ENCODE measurements around the gene NADSYN1. TPM values are rescaled to one million over a fixed set of nuclear protein-coding genes. Genes with fewer than 3 reads are reported as not detected.

The NADSYN1 gene
- total RNA-seq, 1 donor from 2014 or later, result 91.3 TPM

DNA sequence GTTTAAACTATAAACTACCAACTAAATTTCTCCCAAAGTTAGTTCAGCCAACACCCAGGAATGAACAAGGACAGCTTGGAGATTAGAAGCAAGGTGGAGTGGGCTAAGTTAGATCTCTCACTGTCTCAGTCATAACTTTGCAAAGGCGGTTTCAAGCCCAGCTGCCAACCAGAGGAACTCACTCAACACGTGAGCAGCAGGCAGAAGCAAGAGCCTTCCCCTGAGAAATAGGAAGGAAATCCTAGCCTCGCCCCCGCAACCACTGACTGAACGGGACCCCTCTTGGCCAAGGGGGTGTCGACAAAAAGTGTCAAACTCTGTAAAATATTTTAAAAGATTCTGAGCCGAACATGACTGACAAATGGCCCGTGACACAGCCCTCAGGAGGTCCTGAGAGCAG, 90.9 kb downstream of the NADSYN1 start:
- Histone ChIP-seq H3K4me1 (no peaks in the 10 kb centered on the region), H3K36me3 (no peaks in the 10 kb centered on the region), H3K27ac (no peak overlapping the region), H3K4me3 (no peak overlapping the region), H3K9me3 (no peaks in the 10 kb centered on the region), H3K27me3 (no peaks in the 10 kb centered on the region)
- TF ChIP-seq, protein P1, sequence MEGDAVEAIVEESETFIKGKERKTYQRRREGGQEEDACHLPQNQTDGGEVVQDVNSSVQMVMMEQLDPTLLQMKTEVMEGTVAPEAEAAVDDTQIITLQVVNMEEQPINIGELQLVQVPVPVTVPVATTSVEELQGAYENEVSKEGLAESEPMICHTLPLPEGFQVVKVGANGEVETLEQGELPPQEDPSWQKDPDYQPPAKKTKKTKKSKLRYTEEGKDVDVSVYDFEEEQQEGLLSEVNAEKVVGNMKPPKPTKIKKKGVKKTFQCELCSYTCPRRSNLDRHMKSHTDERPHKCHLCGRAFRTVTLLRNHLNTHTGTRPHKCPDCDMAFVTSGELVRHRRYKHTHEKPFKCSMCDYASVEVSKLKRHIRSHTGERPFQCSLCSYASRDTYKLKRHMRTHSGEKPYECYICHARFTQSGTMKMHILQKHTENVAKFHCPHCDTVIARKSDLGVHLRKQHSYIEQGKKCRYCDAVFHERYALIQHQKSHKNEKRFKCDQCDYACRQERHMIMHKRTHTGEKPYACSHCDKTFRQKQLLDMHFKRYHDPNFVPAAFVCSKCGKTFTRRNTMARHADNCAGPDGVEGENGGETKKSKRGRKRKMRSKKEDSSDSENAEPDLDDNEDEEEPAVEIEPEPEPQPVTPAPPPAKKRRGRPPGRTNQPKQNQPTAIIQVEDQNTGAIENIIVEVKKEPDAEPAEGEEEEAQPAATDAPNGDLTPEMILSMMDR (IDR thresholded peaks at IDR 0.05), result no peak
- ATAC-seq (peak; percentile 52), DNase-seq (no peak)
- intact Hi-C loops (cut with DNase I), result no loop called here

GRCh38 chr11:71544525-71545214, 91.7 kb downstream of the NADSYN1 start:
- H3K4me1 ChIP-seq, result no peaks in the 10 kb centered on the region
- no peaks in the 10 kb centered on the region for H3K9me3 ChIP-seq
- no peak for DNase-seq
- no peaks in the 10 kb centered on the region for H3K36me3 ChIP-seq
- no peak for ATAC-seq
- no peak overlapping the region for H3K4me3 ChIP-seq
- TF ChIP-seq, protein P1 (IDR thresholded peaks at IDR 0.05), result no peak
- H3K27ac ChIP-seq, result no peak overlapping the region
- intact Hi-C loops (cut with DNase I), result no loop called here
- H3K27me3 ChIP-seq, result no peaks in the 10 kb centered on the region

GRCh38 chr11:71545405-71545966, 92.5 kb downstream of the NADSYN1 start:
- H3K9me3 ChIP-seq, result no peaks in the 10 kb centered on the region
- no peaks in the 10 kb centered on the region for H3K4me1 ChIP-seq
- DNase-seq (no peak), ATAC-seq (no peak)
- intact Hi-C loops (cut with DNase I), result no loop called here
- no peaks in the 10 kb centered on the region for H3K27me3 ChIP-seq
- no peak overlapping the region for H3K27ac ChIP-seq
- H3K4me3 ChIP-seq, result no peak overlapping the region
- no peaks in the 10 kb centered on the region for H3K36me3 ChIP-seq
- TF ChIP-seq, protein P1 (IDR thresholded peaks at IDR 0.05), result no peak

DNA sequence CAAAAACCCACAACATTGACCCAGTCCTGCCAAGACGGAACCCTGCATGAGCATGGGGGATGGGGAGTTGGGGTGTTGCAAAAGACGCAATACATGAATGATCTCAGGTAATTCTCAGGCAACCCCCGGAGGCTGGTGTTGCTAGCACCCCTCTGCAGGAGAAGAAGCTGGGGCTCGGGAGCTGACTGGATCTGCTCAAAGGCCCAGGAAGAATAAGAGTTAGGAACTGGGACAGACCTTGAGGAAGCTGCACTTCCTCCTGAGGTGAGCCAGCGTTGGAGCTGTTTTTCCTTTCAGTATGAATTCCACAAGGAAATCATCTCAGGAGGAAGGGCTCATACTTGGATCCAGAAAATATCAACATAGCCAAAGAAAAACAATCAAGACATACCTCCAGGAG, 95.1 kb downstream of the NADSYN1 start, which contains the start of gene KRTAP5-9:
KRTAP5-9 (plus strand) TSS at position 301 of the 400 bp plus-strand sequence. CDS start 238 bp downstream, outside the sequence.
- ATAC-seq (no peak), DNase-seq (no peak)
- H3K4me1 ChIP-seq, result no peaks in the 10 kb centered on the region
- TF ChIP-seq, protein P1 (IDR thresholded peaks at IDR 0.05), result no peak
- H3K36me3 ChIP-seq, result no peaks in the 10 kb centered on the region
- H3K27me3 ChIP-seq, result no peaks in the 10 kb centered on the region
- no peaks in the 10 kb centered on the region for H3K9me3 ChIP-seq
- intact Hi-C loops (cut with DNase I), result no loop called here
- no peak within 1 kb of the TSS for H3K4me3 ChIP-seq
- H3K27ac ChIP-seq, result no peak within 1 kb of the TSS

GRCh38 chr11:71548716-71549151, 95.7 kb downstream of the NADSYN1 start:
- intact Hi-C loops (cut with DNase I), result no loop called here
- no peaks in the 10 kb centered on the region for H3K4me1 ChIP-seq
- DNase-seq, result no peak
- H3K9me3 ChIP-seq, result no peaks in the 10 kb centered on the region
- no peaks in the 10 kb centered on the region for H3K27me3 ChIP-seq
- ATAC-seq, result no peak
- TF ChIP-seq, protein P1 (IDR thresholded peaks at IDR 0.05), result no peak
- no peak overlapping the region for H3K27ac ChIP-seq
- H3K36me3 ChIP-seq, result no peaks in the 10 kb centered on the region
- H3K4me3 ChIP-seq, result no peak overlapping the region

Small RNAs within 50 kb of the gene (microRNA-seq; reads per million reads assigned to microRNA genes)
- gene MIR6754 (ENCODE audit: borderline microRNAs expressed), result not detected

Other genes starting within 250 kb of the NADSYN1 start
- 62.5 TPM for gene SHANK2, start 200.6 kb upstream of the NADSYN1 start, total RNA-seq
- 105 TPM for gene DHCR7, start 4.8 kb upstream of the NADSYN1 start, total RNA-seq
- gene KRTAP5-7, start 74.1 kb downstream of the NADSYN1 start, total RNA-seq, result 0.46 TPM
- gene KRTAP5-8, start 84.8 kb downstream of the NADSYN1 start, total RNA-seq, result not detected
- not detected for gene KRTAP5-9, start 95.2 kb downstream of the NADSYN1 start, total RNA-seq
- not detected for gene KRTAP5-10, start 112.4 kb downstream of the NADSYN1 start, total RNA-seq
- gene KRTAP5-11, start 129.7 kb downstream of the NADSYN1 start, total RNA-seq, result not detected

Data from upper lobe of right lung (tissue), 1 donor.